H1 (cell line): ENCODE data around the gene FAM170A. TPM values are rescaled to one million over a fixed set of nuclear protein-coding genes. Genes with fewer than 3 reads are reported as not detected.

Source experiments
- CBX8 ChIP-seq: fragments of 300-800, 300-1000 bp; sonication (generic); IDR thresholded peaks from 2 replicates; pipeline ENCODE4 v1.7.1; 2016; ENCODE audit warnings: low read depth, low read length, borderline replicate concordance
- CHD1 ChIP-seq: IDR thresholded peaks from 2 replicates; pipeline ENCODE4 v1.6.1; 2012; ENCODE audit warnings: low read depth, low read length, improper control_type of control experiment
- CHD7 ChIP-seq: fragments of 300-600 bp; sonication (generic); IDR thresholded peaks from 2 replicates; pipeline ENCODE4 v1.7.1; 2012; ENCODE audit warnings: low read length, moderate library complexity, mild to moderate bottlenecking, inconsistent platforms; ENCODE audit not compliant: insufficient replicate concordance
- CTCF ChIP-seq, 3 experiments: IDR thresholded peaks; 1 replicate in 2 of 3; 2 replicates in 1 of 3; pipeline versions ENCODE4 v1.5.1 to v1.6.1; 2011; ENCODE audit warnings: low read length in 3 of 3, mild to moderate bottlenecking in 3 of 3, inconsistent platforms in 2 of 3, low read depth in 1 of 3, moderate library complexity in 1 of 3; ENCODE audit not compliant: insufficient read depth in 1 of 3; ENCODE audit errors: control extremely low read depth in 1 of 3
- SAP30 ChIP-seq: fragments of 300-600 bp; sonication (generic); IDR thresholded peaks from 2 replicates; pipeline ENCODE4 v1.7.1; 2012; ENCODE audit warnings: low read length, moderate library complexity, mild to moderate bottlenecking, inconsistent platforms; ENCODE audit not compliant: insufficient read depth, insufficient replicate concordance
- SP4 ChIP-seq: IDR thresholded peaks from 2 replicates; pipeline ENCODE4 v1.6.1; 2012; ENCODE audit warnings: low read length, inconsistent platforms
- TAF1 ChIP-seq: IDR thresholded peaks from 2 replicates; pipeline ENCODE4 v1.6.1; 2011; ENCODE audit warnings: mild to moderate bottlenecking, low read depth, low read length
- polyA plus RNA-seq, 7 experiments: library from polyadenylated mRNA; depleted of rRNA in 3 of 7; stranded (reverse) in 5 of 7; unstranded in 2 of 7; fragments of >200 nt in 5 of 7; fragments of 200-250 nt in 2 of 7; gene quantifications; 1 replicate in 5 of 7; 2 replicates in 1 of 7; 4 replicates in 1 of 7; pipeline versions ENCODE4 v1.2.1 to v1.2.3, GENCODE V29; 2011 to 2013; ENCODE audit warnings: missing spikeins in 2 of 7, mixed read lengths in 2 of 7
- total RNA-seq: library from RNA; stranded (reverse); fragmentation: NEBNext Ultra II Directional; extraction: Animal tissue kit (Norgen Biotek cat#: 25700); gene quantifications from 2 replicates; pipeline ENCODE4 v1.2.1, GENCODE V29; 2021

FAM170A gene
- total and polyA plus RNA-seq, 2 of the 8 experiments (the other 6 are each of a cell fraction or from before 2014, with no cell fraction given) = not detected

- TF ChIP-seq SP4 (no peak), TAF1 (no peak), CTCF (IDR thresholded peaks at IDR 0.05; ENCODE audit: control extremely low read depth in 1 of 3, insufficient read depth in 1 of 3, low read depth in 1 of 3, low read length in 3 of 3) (no peak), CHD1 (no peak), CHD7 (no peak), SAP30 (no peak), CBX8 (no peak)
These were observed 25.7 kb downstream of the FAM170A start (continued) for GRCh38 chr5:119655061-119655460.
